LNCAP (cell line): ENCODE data around the gene PTPRN2.

ENCODE experiments used
- CTCF ChIP-seq: fragments of 450-650 bp; IDR thresholded peaks from 2 replicates; pipeline ENCODE4 v1.5.1; 2017; ENCODE audit warnings: mild to moderate bottlenecking

PTPRN2 gene

GRCh38 chr7:157843336-157844140 is 744.1 kb downstream of the PTPRN2 start:
- no peak for TF ChIP-seq CTCF

DNA sequence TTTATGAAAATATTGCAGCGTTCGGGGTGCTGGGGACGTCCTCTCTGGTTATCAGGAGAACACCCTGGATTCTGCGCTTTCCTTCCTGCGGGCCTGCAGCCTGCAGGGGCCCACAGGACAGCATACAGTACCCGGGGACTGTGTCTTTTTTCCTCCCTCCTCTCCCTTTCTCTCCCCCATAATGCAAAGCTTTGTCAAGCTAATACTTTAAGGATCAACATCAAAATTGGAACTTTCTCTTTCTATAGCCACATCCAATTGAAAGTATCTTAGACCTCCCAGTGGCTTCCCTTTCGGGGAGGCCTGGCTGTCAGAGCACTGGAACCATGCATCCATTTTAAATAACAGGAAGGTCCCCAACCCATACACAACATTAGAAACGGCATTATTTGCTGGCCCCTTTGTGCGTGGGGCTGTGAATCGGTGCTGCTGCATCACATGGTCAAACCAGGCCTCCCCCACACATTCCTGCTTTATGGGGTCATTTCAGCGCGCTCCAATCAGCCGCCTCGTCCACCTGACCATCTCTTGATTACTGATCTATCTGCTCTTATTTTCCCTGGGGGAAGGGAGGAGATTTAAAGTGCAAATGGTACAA is 745.8 kb downstream of the PTPRN2 start:
- TF ChIP-seq CTCF = no peak

- no peak for TF ChIP-seq CTCF
These were observed 746.5 kb downstream of the PTPRN2 start for GRCh38 chr7:157840914-157841772.

GRCh38 chr7:157840174-157840913 is 747.3 kb downstream of the PTPRN2 start:
- TF ChIP-seq CTCF = no peak

DNA sequence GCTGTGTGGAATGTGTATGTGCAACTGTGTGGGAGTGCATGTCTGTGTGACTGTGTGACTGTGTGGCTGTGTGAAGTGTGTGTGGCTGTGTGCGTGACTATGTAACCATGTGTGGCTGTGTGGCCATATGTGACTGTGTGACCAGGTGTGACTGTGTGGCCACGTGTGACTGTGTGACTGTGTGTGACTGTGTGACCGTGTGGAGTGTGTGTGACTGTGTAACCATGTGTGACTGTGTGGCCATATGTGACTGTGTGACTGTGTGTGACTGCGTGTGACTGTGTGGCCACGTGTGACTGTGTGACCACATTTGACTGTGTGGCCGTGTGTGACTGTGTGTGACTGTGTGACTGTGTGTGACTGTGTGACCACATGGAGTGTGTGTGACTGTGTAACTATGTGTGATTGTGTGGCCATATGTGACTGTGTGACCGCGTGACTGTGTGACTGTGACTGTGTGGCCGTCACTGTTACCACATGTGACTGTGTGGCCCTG is 747.9 kb downstream of the PTPRN2 start:
- no peak for TF ChIP-seq CTCF

GRCh38 chr7:157839226-157839625 is 748.4 kb downstream of the PTPRN2 start:
- TF ChIP-seq CTCF = no peak

- TF ChIP-seq CTCF = no peak
These were observed 750.1 kb downstream of the PTPRN2 start for GRCh38 chr7:157837561-157837960.
